ENCODE results near the gene CYP4B1. TPM values are rescaled to one million over a fixed set of nuclear protein-coding genes. Genes with fewer than 3 reads are reported as not detected.

CYP4B1 gene
- not detected in 2 replicates for total RNA-seq

GRCh38 chr1:46798810-46799209, at the start of gene CYP4B1:
Gene CYP4B1, plus strand, starts transcription at chr1:46799046. Its CDS starts 36 bp downstream, at chr1:46799082.

Other genes starting within 250 kb of the CYP4B1 start
- not detected in 2 replicates for gene KNCN, start 247.4 kb upstream of the CYP4B1 start, total RNA-seq
- 14.3 and 15.8 TPM in 2 replicates for gene MKNK1, start 194.8 kb upstream of the CYP4B1 start, total RNA-seq
- 6.3 and 7.6 TPM in 2 replicates for gene MOB3C, start 182.2 kb upstream of the CYP4B1 start, total RNA-seq
- gene ATPAF1, start 130.7 kb upstream of the CYP4B1 start, total RNA-seq = 31.9 and 33.8 TPM in 2 replicates
- not detected in 2 replicates for gene TEX38, start 127.2 kb upstream of the CYP4B1 start, total RNA-seq
- 56.5 and 65.6 TPM in 2 replicates for gene EFCAB14, start 79.9 kb upstream of the CYP4B1 start, total RNA-seq
- not detected in 2 replicates for gene CYP4A11, start 142.4 kb downstream of the CYP4B1 start, total RNA-seq
- gene CYP4X1, start 224.6 kb downstream of the CYP4B1 start, total RNA-seq = 0.33 TPM in 1 of 2 replicates, not detected in the other

Data from mammary microvascular endothelial cell (primary cell).